HepG2 (cell line): Measurements from ENCODE around the gene ANKRD11. TPM values are rescaled to one million over a fixed set of nuclear protein-coding genes. Genes with fewer than 3 reads are reported as not detected.
A peak's percentile ranks its signal among the peaks of the same experiment; 100 is the strongest.
"Not testable (repeated sequence)": the region's sequence is repeated elsewhere in the genome, so short reads cannot be mapped to it uniquely, and the experiment has no call there.

Source experiments
- ATAC-seq: fragments of 200-7000 bp; cut with Tn5 transposase; 3 replicates; pipeline ENCODE4 v1.9.1; 2020; ENCODE audit warnings: mild to moderate bottlenecking, moderate library complexity
- BruUV-seq: library from RNA; stranded (reverse); fragments of 400-500 nt; replicated peaks from 2 replicates; lab custom pipeline; 2021; lab: Mats Ljungman, UMichigan
- CTCF ChIA-PET: fragments of 300-600 bp; formaldehyde crosslinking; extraction: SDS; loops from one replicate; lab custom pipeline; 2021; ENCODE audit warnings: low total read pairs, inconsistent platforms, low intra/inter-chr PET ratio; lab: Yijun Ruan, JAX
- POLR2A ChIA-PET: fragments of 350-600 bp; sonication (Branson Sonifier 250); formaldehyde crosslinking; loops from one replicate; lab custom pipeline; 2020; ENCODE audit warnings: antibody characterized with exemption, inconsistent platforms; lab: Yijun Ruan, JAX
- DNase-seq: peaks from one replicate; pipeline ENCODE4 v3.0.0-alpha.2; 2015; ENCODE audit warnings: low spot score
- FAIRE-seq: peaks from 3 replicates; lab custom pipeline; 2011; peaks lifted over from hg19 to GRCh38; lab: Jason Lieb, UNC
- H2AFZ ChIP-seq: one replicate; pipeline ENCODE4 v1.6.1; 2011; ENCODE audit warnings: low read length, inconsistent platforms
- H3K27ac ChIP-seq: fragments of 300-600 bp; 3 replicates; pipeline ENCODE4 v1.8.0; 2011; ENCODE audit warnings: mixed run types, mild to moderate bottlenecking, mixed read lengths, low read length, inconsistent platforms; ENCODE audit not compliant: insufficient read depth; ENCODE audit errors: extremely low read length
- H3K27me3 ChIP-seq, 2 experiments: fragments of 200-600 bp in 1 of 2; 2 replicates in 1 of 2; 3 replicates in 1 of 2; pipeline versions ENCODE4 v1.6.0 to v1.8.0; 2011; ENCODE audit warnings: low read length in 2 of 2, mild to moderate bottlenecking in 2 of 2, moderate library complexity in 2 of 2, inconsistent platforms in 1 of 2; ENCODE audit not compliant: insufficient read depth in 2 of 2, control insufficient read depth in 1 of 2
- H3K36me3 ChIP-seq, 2 experiments: fragments of 200-600 bp in 1 of 2; replicated peaks in 1 of 2; 2 replicates in 1 of 2; 3 replicates in 1 of 2; pipeline versions ENCODE4 v1.5.1 to v1.8.0; 2011; ENCODE audit warnings: low read length in 2 of 2, inconsistent platforms in 1 of 2; ENCODE audit not compliant: insufficient read depth in 2 of 2, control insufficient read depth in 1 of 2
- H3K4me1 ChIP-seq: 2 replicates; pipeline ENCODE4 v1.5.1; 2012; ENCODE audit warnings: low read length, inconsistent platforms; ENCODE audit not compliant: insufficient read depth
- H3K4me2 ChIP-seq: 2 replicates; pipeline ENCODE4 v1.6.0; 2011; ENCODE audit warnings: low read depth, low read length, inconsistent platforms
- H3K4me3 ChIP-seq, 3 experiments: fragments of 200-600 bp in 1 of 3; sonication (generic), shearing (Covaris generic) in 1 of 3; replicated peaks in 1 of 3; 2 replicates each; pipeline ENCODE4 v1.5.1; 2011 to 2016; ENCODE audit warnings: low read length in 3 of 3, inconsistent platforms in 2 of 3, low read depth in 2 of 3, mild to moderate bottlenecking in 2 of 3, control low read depth in 1 of 3, mixed read lengths in 1 of 3; ENCODE audit not compliant: insufficient read depth in 1 of 3
- H3K79me2 ChIP-seq: one replicate; pipeline ENCODE4 v1.6.1; 2011; ENCODE audit warnings: low read length, inconsistent platforms; ENCODE audit not compliant: insufficient read depth
- H3K9ac ChIP-seq: 2 replicates; pipeline ENCODE4 v1.6.0; 2011; ENCODE audit warnings: mild to moderate bottlenecking, low read depth, low read length, inconsistent platforms; ENCODE audit not compliant: insufficient read depth
- H3K9me3 ChIP-seq: 2 replicates; pipeline ENCODE4 v1.5.1; 2012; ENCODE audit warnings: mild to moderate bottlenecking, low read length
- H4K20me1 ChIP-seq: 2 replicates; pipeline ENCODE4 v1.6.0; 2011; ENCODE audit warnings: inconsistent platforms, mild to moderate bottlenecking, low read length, moderate library complexity; ENCODE audit not compliant: insufficient read depth
- AGO2 ChIP-seq: fragments of 200-400 bp; formaldehyde crosslinking; optimal IDR thresholded peaks from 2 replicates; pipeline ENCODE3; 2017; ENCODE audit warnings: mild to moderate bottlenecking, low read depth, low read length, moderate library complexity
- HOXA7 ChIP-seq: sonication (generic); formaldehyde crosslinking; IDR thresholded peaks from 2 replicates; pipeline ENCODE4 v1.8.1; 2022; ENCODE audit warnings: mild to moderate bottlenecking, missing genetic modification reagents, moderate library complexity
- KDM1A ChIP-seq: IDR thresholded peaks from 2 replicates; pipeline ENCODE4 v1.6.1; 2016; ENCODE audit warnings: missing compliant biosample characterization
- KDM4B ChIP-seq: sonication (generic); formaldehyde crosslinking; IDR thresholded peaks from 2 replicates; pipeline ENCODE4 v1.4.0; 2020; ENCODE audit warnings: missing genetic modification reagents
- PITX1 ChIP-seq: sonication (generic); formaldehyde crosslinking; IDR thresholded peaks from 2 replicates; pipeline ENCODE4 v1.5.1; 2020; ENCODE audit warnings: mild to moderate bottlenecking, missing genetic modification reagents
- RBM22 ChIP-seq: fragments of 200-400 bp; formaldehyde crosslinking; optimal IDR thresholded peaks from 2 replicates; pipeline ENCODE3; 2017; ENCODE audit warnings: mild to moderate bottlenecking, low read length, moderate library complexity
- ZBTB38 ChIP-seq: sonication (generic); formaldehyde crosslinking; IDR thresholded peaks from 2 replicates; pipeline ENCODE4 v1.5.1; 2020; ENCODE audit warnings: mild to moderate bottlenecking, missing genetic modification reagents
- ZFX ChIP-seq: sonication (generic); formaldehyde crosslinking; IDR thresholded peaks from 2 replicates; pipeline ENCODE4 v1.4.0; 2020; ENCODE audit warnings: mild to moderate bottlenecking, low read depth, missing genetic modification reagents, moderate library complexity
- ZNF335 ChIP-seq: sonication (generic); formaldehyde crosslinking; IDR thresholded peaks from 2 replicates; pipeline ENCODE4 v1.4.0; 2020; ENCODE audit warnings: missing genetic modification reagents
- ZNF33A ChIP-seq: sonication (generic); formaldehyde crosslinking; IDR thresholded peaks from 2 replicates; pipeline ENCODE4 v1.5.1; 2020; ENCODE audit warnings: missing genetic modification reagents, mild to moderate bottlenecking, moderate library complexity, borderline replicate concordance
- ZNF639 ChIP-seq: conservative IDR thresholded peaks from 2 replicates; pipeline ENCODE4 v1.6.1; 2018; ENCODE audit warnings: missing genetic modification reagents
- ZNF83 ChIP-seq: sonication (generic); formaldehyde crosslinking; IDR thresholded peaks from 2 replicates; pipeline ENCODE4 v1.4.0; 2020; ENCODE audit warnings: missing genetic modification reagents, mild to moderate bottlenecking, borderline replicate concordance
- ZSCAN25 ChIP-seq: sonication (generic); formaldehyde crosslinking; IDR thresholded peaks from 2 replicates; pipeline ENCODE4 v1.8.0; 2022; ENCODE audit warnings: mild to moderate bottlenecking, missing genetic modification reagents
- WGBS: methylation state at CpG from one replicate; pipeline ENCODE4 v1.1.6; 2017; ENCODE audit warnings: low lambda C conversion rate; 5-methylcytosine and 5-hydroxymethylcytosine counted together
- in situ Hi-C: cut with HindIII; loops from 2 replicates; pipeline ENCODE4 v1.10.0; 2017; ENCODE audit warnings: low pct_unique_long_range_greater_than_20kb; ENCODE audit not compliant: extremely low pct_ligation_motif_present
- intact Hi-C: fragments of 100-400 bp; cut with micrococcal nuclease; formaldehyde crosslinking; loops from one replicate; pipeline ENCODE4 v1.10.0; 2022; ENCODE audit not compliant: unreplicated experiment
- polyA plus RNA-seq, 8 experiments: library from polyadenylated mRNA; depleted of rRNA in 3 of 8; stranded (reverse) in 7 of 8; unstranded in 1 of 8; fragments of >200 nt; fragmentation: Illumina TruSeq in 4 of 8; extraction: Trizol in 4 of 8; gene quantifications; 2 replicates each; pipeline versions ENCODE4 v1.2.1 to v1.2.3, GENCODE V29; 2011 to 2016; ENCODE audit warnings: low read depth in 4 of 8, missing spikeins in 1 of 8, mixed read lengths in 1 of 8; ENCODE audit not compliant: insufficient read depth in 1 of 8
- total RNA-seq, 5 experiments: library from RNA; depleted of rRNA; stranded (reverse); fragments of >200 nt; fragmentation: Illumina TruSeq; extraction: Trizol; gene quantifications; 2 replicates each; pipeline ENCODE4 v1.2.3, GENCODE V29; 2016; ENCODE audit warnings: low read depth in 1 of 5
- TF ChIP-seq, protein P1 (sequence below): IDR thresholded peaks from 2 replicates; pipeline ENCODE4 v1.6.1; 2016; ENCODE audit warnings: control low read depth

Gene ANKRD11
- total and polyA plus RNA-seq, 2 of the 13 experiments (the other 11 are each of a cell fraction or from before 2014, with no cell fraction given): 21.4 to 38.4 TPM

DNA sequence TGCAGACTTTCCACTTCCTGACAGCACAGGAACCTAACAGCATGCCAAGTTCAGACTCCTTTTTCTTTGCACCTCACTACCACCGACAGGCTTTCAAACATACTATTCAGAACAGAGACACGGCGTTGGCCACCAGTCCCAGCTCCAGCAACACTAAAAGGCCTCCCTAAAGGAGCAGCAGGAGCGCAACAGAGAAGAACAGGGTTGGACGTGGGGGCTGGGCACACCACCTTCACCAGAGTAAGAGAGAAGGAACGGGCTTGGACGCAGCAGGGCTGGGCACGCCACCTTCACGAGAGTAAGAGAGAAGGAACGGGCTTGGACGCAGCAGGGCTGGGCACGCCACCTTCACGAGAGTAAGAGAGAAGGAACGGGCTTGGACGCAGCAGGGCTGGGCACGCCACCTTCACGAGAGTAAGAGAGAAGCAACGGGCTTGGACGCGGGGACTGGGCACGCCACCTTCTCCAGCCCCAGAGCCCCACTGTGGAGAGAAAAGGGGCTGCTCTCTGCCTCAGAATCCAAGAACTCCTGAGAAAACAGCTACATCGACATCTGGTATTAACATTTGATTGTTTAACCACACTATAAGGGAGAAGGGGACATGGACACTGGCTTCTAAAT lies 56.9 kb downstream of the ANKRD11 start:
- ATAC-seq, intact Hi-C loops, BruUV-seq: not testable (repeated sequence)

GRCh38 chr16:89431630-89432029 lies 58.7 kb downstream of the ANKRD11 start:
- no peak for DNase-seq
- 29% methylated on average over 4 of the region's 4 CpGs for WGBS
- no peak overlapping the region for H2AFZ ChIP-seq
- no peaks in the 10 kb centered on the region for H3K9me3 ChIP-seq
- H3K27me3 ChIP-seq: no peaks in the 10 kb centered on the region
- no peak for FAIRE-seq
- peaks cover 8 to 18% of the 10 kb centered on the region in 2 experiments; a peak in 4 of 5 replicates for H3K36me3 ChIP-seq
- no TSS peak for BruUV-seq
- peak overlapping the region; percentile 75 for H3K4me2 ChIP-seq
- H3K9ac ChIP-seq: peak overlapping the region; percentile 12; the same call in 1 of the 2 replicates
- intact Hi-C loops: no loop called here
- CTCF ChIA-PET: no interaction called here
- peak overlapping the region in 1 of 3 experiments; percentile 45; a peak in 2 of 6 replicates for H3K4me3 ChIP-seq
- ATAC-seq: peak; percentile 76
- POLR2A ChIA-PET: interaction anchor here (0.6 to 1.0 kb wide), 3 partner anchors 9 to 54 kb away, joined by 3 to 5 read pairs (median 3); no protein-coding TSS in a partner anchor
- H3K79me2 ChIP-seq: peaks cover 82% of the 10 kb centered on the region
- H3K27ac ChIP-seq: peak overlapping the region; percentile 45
- peaks cover 55% of the 10 kb centered on the region for H3K4me1 ChIP-seq
- peaks cover 85% of the 10 kb centered on the region for H4K20me1 ChIP-seq
- in situ Hi-C loops: no loop called here
- TF ChIP-seq ZNF639 (CRISPR knock-in tag): no peak
- TF ChIP-seq KDM4B: no peak
- TF ChIP-seq ZFX (CRISPR knock-in tag): 0 out of 2 replicates have a peak, but pooled peaks have one; percentile 24
- no peak for TF ChIP-seq HOXA7 (CRISPR knock-in tag)
- TF ChIP-seq ZSCAN25 (CRISPR knock-in tag): peak; percentile 31; the same call in 1 of the 2 replicates
- TF ChIP-seq PITX1 (CRISPR knock-in tag): no peak
- no peak for TF ChIP-seq ZNF83
- no peak for TF ChIP-seq ZNF335 (CRISPR knock-in tag)
- TF ChIP-seq, protein P1, sequence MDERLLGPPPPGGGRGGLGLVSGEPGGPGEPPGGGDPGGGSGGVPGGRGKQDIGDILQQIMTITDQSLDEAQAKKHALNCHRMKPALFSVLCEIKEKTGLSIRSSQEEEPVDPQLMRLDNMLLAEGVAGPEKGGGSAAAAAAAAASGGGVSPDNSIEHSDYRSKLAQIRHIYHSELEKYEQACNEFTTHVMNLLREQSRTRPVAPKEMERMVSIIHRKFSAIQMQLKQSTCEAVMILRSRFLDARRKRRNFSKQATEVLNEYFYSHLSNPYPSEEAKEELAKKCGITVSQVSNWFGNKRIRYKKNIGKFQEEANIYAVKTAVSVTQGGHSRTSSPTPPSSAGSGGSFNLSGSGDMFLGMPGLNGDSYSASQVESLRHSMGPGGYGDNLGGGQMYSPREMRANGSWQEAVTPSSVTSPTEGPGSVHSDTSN: peak; percentile 68
- TF ChIP-seq ZNF33A (CRISPR knock-in tag): no peak
- no peak for TF ChIP-seq KDM1A

More for the DNA sequence above, 56.9 kb downstream of the ANKRD11 start:
- H3K9ac ChIP-seq, H3K4me3 ChIP-seq, H2AFZ ChIP-seq, H3K4me2 ChIP-seq, CTCF ChIA-PET, in situ Hi-C loops, POLR2A ChIA-PET, H3K9me3 ChIP-seq, DNase-seq, FAIRE-seq, H3K27me3 ChIP-seq: not testable (repeated sequence)
- Histone ChIP-seq H3K79me2 (peaks cover 87% of the 10 kb centered on the region), H4K20me1 (peaks cover 88% of the 10 kb centered on the region), H3K4me1 (peaks cover 65% of the 10 kb centered on the region), H3K36me3 (peaks cover 6 to 25% of the 10 kb centered on the region in 2 experiments)
- 96% methylated on average over 22 of the region's 22 CpGs for WGBS
- TF ChIP-seq AGO2 (peak; percentile 61), RBM22 (peak; percentile 80), ZBTB38 (CRISPR knock-in tag) (0 out of 2 replicates have a peak, but pooled peaks have one; percentile 26)
- TF ChIP-seq, all 625 proteins: peak for 3; not testable (repeated sequence) for 622
- H3K27ac ChIP-seq: not testable (repeated sequence)
